ENCODE data around the gene GRK5. TPM values are rescaled to one million over a fixed set of nuclear protein-coding genes. Genes with fewer than 3 reads are reported as not detected.

Gene GRK5
- total RNA-seq, 2 donors from 2014 or later = 85.3 to 90.2 TPM

DNA sequence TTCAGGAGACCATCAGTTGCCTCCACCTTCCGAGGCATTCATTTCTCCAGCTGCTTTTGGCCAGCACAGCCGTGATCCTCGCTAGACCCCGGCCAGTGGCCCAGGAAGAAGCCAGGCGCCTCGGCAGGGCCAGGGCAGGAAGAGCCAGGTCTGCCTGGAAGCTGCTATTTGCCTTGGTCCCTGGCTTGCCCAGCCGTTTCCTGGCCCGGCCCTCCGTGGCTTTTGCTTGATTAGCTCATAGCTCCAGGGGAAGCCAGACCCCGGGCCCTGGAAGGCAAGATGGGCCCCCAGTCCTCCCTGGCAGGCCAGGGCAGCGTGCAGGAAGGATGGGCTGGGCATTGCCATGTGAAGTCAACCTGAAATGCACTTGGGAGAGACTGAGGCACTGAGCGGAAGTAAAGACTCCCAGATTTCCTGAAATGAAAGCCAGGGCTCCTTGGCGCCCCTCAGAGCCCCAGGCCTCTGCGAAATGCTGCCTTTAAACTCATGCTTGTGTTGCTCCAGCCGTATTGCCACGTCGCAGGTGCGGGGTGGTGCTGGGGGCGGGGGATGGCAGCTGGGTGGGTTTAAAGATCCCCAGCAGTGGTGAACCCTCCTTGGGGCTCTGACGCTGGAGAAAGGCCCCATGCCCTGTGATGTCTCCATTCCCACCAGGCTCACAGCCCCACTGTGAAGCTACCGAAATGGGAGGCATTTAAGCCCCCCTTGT lies 160.6 kb downstream of the GRK5 start:
- H3K36me3 ChIP-seq = no peaks in the 10 kb centered on the region

DNA sequence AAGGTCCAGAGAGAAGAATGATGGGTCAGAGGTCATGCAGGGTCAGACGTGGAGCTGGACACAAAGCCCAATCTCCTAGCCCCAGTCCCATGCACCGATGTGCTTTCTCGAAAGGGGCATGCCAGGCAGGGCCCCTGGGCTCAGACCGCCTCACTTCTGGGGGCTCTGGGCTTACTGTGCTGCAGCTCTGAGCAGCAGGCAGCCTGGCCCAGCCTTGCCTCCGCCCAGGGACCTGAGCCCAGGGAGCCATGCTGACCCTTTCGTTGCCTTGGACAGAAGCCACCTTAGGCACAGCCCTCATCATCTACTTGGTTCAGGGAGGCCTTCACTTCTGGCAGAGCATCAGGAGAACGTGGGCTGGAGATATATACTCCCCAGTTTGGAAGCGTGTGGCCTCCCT lies 161.2 kb downstream of the GRK5 start:
- DNase-seq (ENCODE audit: low spot score) (no peak), ATAC-seq (ENCODE audit: insufficient number of reproducible peaks, low FRiP score, low read depth) (no peak)
- H3K36me3 ChIP-seq = no peaks in the 10 kb centered on the region
- no peaks in the 10 kb centered on the region for H3K27me3 ChIP-seq (replicated peaks; ENCODE audit: insufficient read depth)
- TF ChIP-seq, protein P1, sequence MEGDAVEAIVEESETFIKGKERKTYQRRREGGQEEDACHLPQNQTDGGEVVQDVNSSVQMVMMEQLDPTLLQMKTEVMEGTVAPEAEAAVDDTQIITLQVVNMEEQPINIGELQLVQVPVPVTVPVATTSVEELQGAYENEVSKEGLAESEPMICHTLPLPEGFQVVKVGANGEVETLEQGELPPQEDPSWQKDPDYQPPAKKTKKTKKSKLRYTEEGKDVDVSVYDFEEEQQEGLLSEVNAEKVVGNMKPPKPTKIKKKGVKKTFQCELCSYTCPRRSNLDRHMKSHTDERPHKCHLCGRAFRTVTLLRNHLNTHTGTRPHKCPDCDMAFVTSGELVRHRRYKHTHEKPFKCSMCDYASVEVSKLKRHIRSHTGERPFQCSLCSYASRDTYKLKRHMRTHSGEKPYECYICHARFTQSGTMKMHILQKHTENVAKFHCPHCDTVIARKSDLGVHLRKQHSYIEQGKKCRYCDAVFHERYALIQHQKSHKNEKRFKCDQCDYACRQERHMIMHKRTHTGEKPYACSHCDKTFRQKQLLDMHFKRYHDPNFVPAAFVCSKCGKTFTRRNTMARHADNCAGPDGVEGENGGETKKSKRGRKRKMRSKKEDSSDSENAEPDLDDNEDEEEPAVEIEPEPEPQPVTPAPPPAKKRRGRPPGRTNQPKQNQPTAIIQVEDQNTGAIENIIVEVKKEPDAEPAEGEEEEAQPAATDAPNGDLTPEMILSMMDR (IDR thresholded peaks at IDR 0.05) = no peak
- peaks cover 47 to 82% of the 10 kb centered on the region in 2 donors for H3K4me1 ChIP-seq (ENCODE audit: control insufficient read depth in 1 of 2, low read depth in 2 of 2)
- H3K9me3 ChIP-seq = no peaks in the 10 kb centered on the region
- H3K27ac ChIP-seq = peak overlapping the region in 1 of 2 donors; percentile 73
- peak overlapping the region; percentile 31 for H3K4me3 ChIP-seq

More for the DNA sequence above, 160.6 kb downstream of the GRK5 start:
- no peaks in the 10 kb centered on the region for H3K27me3 ChIP-seq (replicated peaks; ENCODE audit: insufficient read depth)
- ATAC-seq (ENCODE audit: insufficient number of reproducible peaks, low FRiP score, low read depth) = no peak
- H3K9me3 ChIP-seq = no peaks in the 10 kb centered on the region
- DNase-seq (ENCODE audit: low spot score) = no peak
- H3K27ac ChIP-seq = peak overlapping the region in 1 of 2 donors; percentile 73
- H3K4me1 ChIP-seq (ENCODE audit: control insufficient read depth in 1 of 2, low read depth in 2 of 2) = peaks cover 47 to 82% of the 10 kb centered on the region in 2 donors
- TF ChIP-seq, protein P1 (IDR thresholded peaks at IDR 0.05) = no peak
- no peak overlapping the region for H3K4me3 ChIP-seq

DNA sequence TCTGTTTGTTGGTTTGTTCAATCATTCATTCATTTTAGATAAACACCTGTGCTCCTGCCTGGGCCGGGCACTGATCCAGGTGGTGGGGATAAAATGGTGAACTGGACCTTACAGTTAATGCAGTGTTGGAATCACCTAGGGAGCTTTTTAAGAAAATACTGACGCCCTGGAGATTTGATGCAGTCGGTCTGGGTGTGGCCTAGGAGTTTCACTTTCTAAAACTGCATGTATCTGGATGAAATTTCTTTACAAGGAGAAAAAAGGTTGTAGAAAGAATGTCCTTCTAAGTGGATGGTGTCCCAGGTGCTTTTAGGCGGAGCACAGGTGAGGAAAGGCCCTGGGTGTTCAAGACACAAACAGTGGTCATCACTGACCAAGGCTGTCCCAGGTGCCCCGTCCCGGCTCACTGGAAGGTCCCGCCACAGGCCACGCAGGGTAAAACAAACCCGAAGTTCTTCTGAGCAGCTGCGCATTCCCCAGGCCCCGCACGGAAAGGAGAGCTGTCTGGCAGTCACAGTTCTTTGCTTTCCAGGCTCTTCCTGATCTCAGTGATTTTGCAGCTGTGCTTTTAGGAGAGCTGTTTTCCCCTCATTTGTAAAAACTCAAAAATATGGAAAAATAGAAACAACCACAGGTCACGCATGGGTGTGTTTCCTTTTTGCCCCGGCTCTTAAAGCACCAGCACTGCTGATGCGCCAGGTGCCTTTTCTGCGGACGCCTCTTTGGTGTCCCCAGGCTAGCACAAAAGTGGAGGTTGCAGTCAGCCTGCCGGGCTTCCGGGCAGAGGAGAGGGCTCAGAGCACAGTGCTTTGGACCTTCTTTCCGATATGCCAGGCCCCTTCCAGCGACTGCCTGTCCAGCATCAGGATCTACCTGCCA lies 161.9 kb downstream of the GRK5 start:
- H3K27ac ChIP-seq = peak overlapping the region in 1 of 2 donors; percentile 73
- ATAC-seq (ENCODE audit: insufficient number of reproducible peaks, low FRiP score, low read depth) (no peak), DNase-seq (ENCODE audit: low spot score) (no peak)
- H3K4me1 ChIP-seq (ENCODE audit: control insufficient read depth in 1 of 2, low read depth in 2 of 2) = peaks cover 47 to 80% of the 10 kb centered on the region in 2 donors
- H3K27me3 ChIP-seq (replicated peaks; ENCODE audit: insufficient read depth) = no peaks in the 10 kb centered on the region
- TF ChIP-seq, protein P1 (IDR thresholded peaks at IDR 0.05) = no peak
- peak overlapping the region; percentile 31 for H3K4me3 ChIP-seq
- H3K9me3 ChIP-seq = no peaks in the 10 kb centered on the region
- H3K36me3 ChIP-seq = no peaks in the 10 kb centered on the region

DNA sequence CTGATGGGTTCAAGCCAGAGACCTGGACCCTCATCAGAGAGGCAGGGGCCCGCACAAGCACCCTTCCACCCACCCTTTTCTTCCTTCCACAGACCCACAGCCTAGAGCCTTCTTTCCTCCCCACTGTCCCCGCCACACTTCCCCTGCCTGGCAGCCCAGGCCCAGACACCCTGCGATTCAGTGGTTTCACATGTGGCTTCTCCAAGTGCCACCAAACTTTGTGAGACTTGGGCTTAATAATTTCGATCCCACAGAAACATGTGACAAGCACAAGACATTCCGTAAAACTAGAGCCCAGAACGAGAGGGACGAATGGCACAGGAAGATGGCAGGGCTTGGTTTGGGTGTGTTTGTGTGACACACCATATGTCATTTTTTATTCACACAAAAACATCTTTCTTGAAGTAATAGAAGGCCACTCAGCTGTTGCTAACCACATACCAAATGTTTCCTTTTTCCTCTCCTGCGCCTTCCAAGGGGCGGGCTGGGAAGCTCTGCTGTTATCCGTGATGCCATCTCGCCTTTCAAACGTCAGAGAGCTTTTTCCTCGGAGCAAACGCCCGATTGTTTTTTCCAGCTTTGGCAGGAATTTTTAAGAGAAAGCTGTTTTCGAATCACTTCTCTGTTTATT lies 162.9 kb downstream of the GRK5 start:
- Histone ChIP-seq H3K36me3 (no peaks in the 10 kb centered on the region), H3K4me1 (ENCODE audit: control insufficient read depth in 1 of 2, low read depth in 2 of 2) (peaks cover 40 to 71% of the 10 kb centered on the region in 2 donors), H3K4me3 (peak overlapping the region; percentile 58), H3K9me3 (no peaks in the 10 kb centered on the region), H3K27ac (peak overlapping the region; percentile 57 to 73), H3K27me3 (replicated peaks; ENCODE audit: insufficient read depth) (no peaks in the 10 kb centered on the region)
- no peak for DNase-seq (ENCODE audit: low spot score)
- TF ChIP-seq, protein P1 (IDR thresholded peaks at IDR 0.05) = no peak
- ATAC-seq (ENCODE audit: insufficient number of reproducible peaks, low FRiP score, low read depth) = peak; percentile 50
